HCT116 (cell line): ENCODE data around the gene SPESP1. TPM values are rescaled to one million over a fixed set of nuclear protein-coding genes. Genes with fewer than 3 reads are reported as not detected.

Source experiments
- ATAC-seq: fragments of 200-7000 bp; cut with Tn5 transposase; 2 replicates; pipeline ENCODE4 v1.9.1; 2020; ENCODE audit warnings: mild to moderate bottlenecking, moderate library complexity
- BruUV-seq: library from RNA; stranded (reverse); fragments of 400-500 nt; replicated peaks from 2 replicates; lab custom pipeline; 2021; lab: Mats Ljungman, UMichigan
- CTCF ChIA-PET: fragments of 300-600 bp; sonication (Branson Sonifier 250); formaldehyde crosslinking; loops from one replicate; lab custom pipeline; 2021; ENCODE audit warnings: antibody characterized with exemption; lab: Charles Lee
- POLR2A ChIA-PET: fragments of 300-600, 350-600 bp; sonication (Branson Sonifier 250); formaldehyde crosslinking; loops from one replicate; lab custom pipeline; 2021; ENCODE audit warnings: antibody characterized with exemption; lab: Charles Lee
- RAD21 ChIA-PET, 2 experiments: fragments of 300-600 bp; sonication (Branson Sonifier 250); formaldehyde crosslinking; loops; one replicate each; lab custom pipeline; 2023; ENCODE audit warnings: low total read pairs in 2 of 2; ENCODE audit not compliant: uncharacterized antibody in 2 of 2, unreplicated experiment in 2 of 2, low non-redundant PET in 1 of 2; lab: Charles Lee
- DNase-seq: peaks from one replicate; pipeline ENCODE4 v3.0.0-alpha.2; 2010; ENCODE audit warnings: low read depth, low spot score
- H2AFZ ChIP-seq: fragments of 200-600 bp; shearing (Covaris generic), sonication (generic); 2 replicates; pipeline ENCODE4 v1.6.1; 2017; ENCODE audit warnings: low read depth, mixed run types, mixed read lengths, antibody characterized with exemption, low read length; ENCODE audit not compliant: poor library complexity, severe bottlenecking
- H3K27ac ChIP-seq: 2 replicates; pipeline ENCODE4 v1.5.1; 2012; ENCODE audit warnings: low read depth, low read length
- H3K27me3 ChIP-seq: fragments of 200-600 bp; sonication (generic); 2 replicates; pipeline ENCODE4 v1.6.1; 2016; ENCODE audit warnings: mixed run types, low read length, mixed read lengths; ENCODE audit not compliant: insufficient read depth
- H3K36me3 ChIP-seq, 2 experiments: fragments of 200-500 bp in 1 of 2; fragments of 200-600 bp in 1 of 2; sonication (Bioruptor generic) in 1 of 2; sonication (generic) in 1 of 2; 2 replicates each; pipeline versions ENCODE4 v1.5.1 to v1.6.1; 2014 to 2016; ENCODE audit warnings: low read length in 2 of 2, inconsistent platforms in 1 of 2, mixed read lengths in 1 of 2, mixed run types in 1 of 2; ENCODE audit not compliant: insufficient read depth in 2 of 2, control insufficient read depth in 1 of 2
- H3K4me1 ChIP-seq, 2 experiments: fragments of 200-600 bp in 1 of 2; sonication (generic) in 1 of 2; 2 replicates each; pipeline versions ENCODE4 v1.5.1 to v1.6.1; 2012 to 2017; ENCODE audit warnings: low read length in 2 of 2, inconsistent platforms in 1 of 2, mild to moderate bottlenecking in 1 of 2, mixed read lengths in 1 of 2, mixed run types in 1 of 2, moderate library complexity in 1 of 2; ENCODE audit not compliant: insufficient read depth in 2 of 2, control insufficient read depth in 1 of 2
- H3K4me2 ChIP-seq: fragments of 200-600 bp; sonication (generic); 2 replicates; pipeline ENCODE4 v1.6.1; 2017; ENCODE audit warnings: mixed run types, low read length, mixed read lengths
- H3K4me3 ChIP-seq, 2 experiments: fragments of 200-600 bp in 1 of 2; sonication (generic) in 1 of 2; replicated peaks in 1 of 2; 2 replicates each; pipeline ENCODE4 v1.5.1; 2011 to 2016; ENCODE audit warnings: low read length in 2 of 2, control low read depth in 1 of 2, low read depth in 1 of 2, mild to moderate bottlenecking in 1 of 2, mixed read lengths in 1 of 2, mixed run types in 1 of 2
- H3K79me2 ChIP-seq: fragments of 200-600 bp; sonication (generic); 2 replicates; pipeline ENCODE4 v1.6.1; 2017; ENCODE audit warnings: mild to moderate bottlenecking, mixed run types, low read length, moderate library complexity, mixed read lengths; ENCODE audit not compliant: insufficient read depth
- H3K9ac ChIP-seq: fragments of 200-600 bp; sonication (generic); 2 replicates; pipeline ENCODE4 v1.6.1; 2016; ENCODE audit warnings: low read length, mixed read lengths
- H3K9me2 ChIP-seq: fragments of 200-600 bp; sonication (generic), shearing (Covaris generic); 2 replicates; pipeline ENCODE4 v1.6.1; 2017; ENCODE audit warnings: mixed run types, mild to moderate bottlenecking, moderate library complexity; ENCODE audit not compliant: insufficient read depth
- H3K9me3 ChIP-seq, 2 experiments: fragments of 200-500 bp in 1 of 2; fragments of 200-600 bp in 1 of 2; sonication (Bioruptor generic) in 1 of 2; sonication (generic) in 1 of 2; 2 replicates each; pipeline ENCODE4 v1.6.1; 2014 to 2017; ENCODE audit warnings: low read length in 2 of 2, mixed read lengths in 2 of 2, inconsistent platforms in 1 of 2, low read depth in 1 of 2, mild to moderate bottlenecking in 1 of 2, mixed run types in 1 of 2, moderate library complexity in 1 of 2; ENCODE audit not compliant: control insufficient read depth in 1 of 2, insufficient read depth in 1 of 2
- H4K20me1 ChIP-seq: fragments of 200-600 bp; sonication (generic), shearing (Covaris generic); 2 replicates; pipeline ENCODE4 v1.6.1; 2017; ENCODE audit warnings: mixed run types, mild to moderate bottlenecking, moderate library complexity; ENCODE audit not compliant: insufficient read depth
- CBX3 ChIP-seq: IDR thresholded peaks from 2 replicates; pipeline ENCODE4 v1.6.1; 2012; ENCODE audit warnings: low read depth
- CTCF ChIP-seq, 3 experiments: fragments of 200-600 bp in 1 of 3; sonication (generic) in 1 of 3; IDR thresholded peaks in 2 of 3; conservative IDR thresholded peaks in 1 of 3; 2 replicates each; pipeline ENCODE4 v1.5.1; 2012 to 2017; ENCODE audit warnings: low read depth in 2 of 3, low read length in 2 of 3, antibody characterized with exemption in 1 of 3, borderline replicate concordance in 1 of 3, control low read depth in 1 of 3, mild to moderate bottlenecking in 1 of 3, mixed read lengths in 1 of 3, mixed run types in 1 of 3, moderate library complexity in 1 of 3; ENCODE audit not compliant: insufficient read depth in 1 of 3
- EGR1 ChIP-seq: IDR thresholded peaks from 2 replicates; pipeline ENCODE4 v1.6.1; 2012; ENCODE audit warnings: low read depth
- ELF1 ChIP-seq: IDR thresholded peaks from 2 replicates; pipeline ENCODE4 v1.6.1; 2012; ENCODE audit warnings: low read depth, borderline replicate concordance
- EZH2phosphoT487 ChIP-seq: fragments of 200-600 bp; IDR thresholded peaks from 2 replicates; pipeline ENCODE4 v1.6.1; 2018; ENCODE audit warnings: antibody characterized with exemption, borderline replicate concordance
- FOSL1 ChIP-seq: IDR thresholded peaks from 2 replicates; pipeline ENCODE4 v1.6.1; 2012; ENCODE audit warnings: low read depth
- JUND ChIP-seq: IDR thresholded peaks from 2 replicates; pipeline ENCODE4 v1.6.1; 2012
- MAX ChIP-seq: IDR thresholded peaks from 2 replicates; pipeline ENCODE4 v1.6.1; 2012
- POLR2AphosphoS5 ChIP-seq: IDR thresholded peaks from 2 replicates; pipeline ENCODE4 v1.6.1; 2011; ENCODE audit warnings: mild to moderate bottlenecking, low read depth, low read length, moderate library complexity
- RAD21 ChIP-seq: IDR thresholded peaks from 2 replicates; pipeline ENCODE4 v1.6.1; 2012; ENCODE audit warnings: low read depth, mild to moderate bottlenecking
- REST ChIP-seq: IDR thresholded peaks from 2 replicates; pipeline ENCODE4 v1.6.1; 2012; ENCODE audit warnings: low read depth
- SIN3A ChIP-seq: IDR thresholded peaks from 2 replicates; pipeline ENCODE4 v1.6.1; 2012; ENCODE audit warnings: low read depth
- SP1 ChIP-seq: IDR thresholded peaks from 2 replicates; pipeline ENCODE4 v1.6.1; 2012; ENCODE audit warnings: low read depth
- SRF ChIP-seq: IDR thresholded peaks from 2 replicates; pipeline ENCODE4 v1.6.1; 2012; ENCODE audit warnings: low read depth
- TCF7L2 ChIP-seq: IDR thresholded peaks from 2 replicates; pipeline ENCODE4 v1.7.0; 2011; ENCODE audit warnings: borderline replicate concordance, inconsistent platforms; ENCODE audit not compliant: insufficient read depth, insufficient read length; ENCODE audit errors: extremely low read depth
- ZBTB33 ChIP-seq: IDR thresholded peaks from 2 replicates; pipeline ENCODE4 v1.6.1; 2011; ENCODE audit warnings: mild to moderate bottlenecking, low read length, moderate library complexity; ENCODE audit not compliant: insufficient replicate concordance; ENCODE audit errors: extremely low read depth
- ZFX ChIP-seq: fragments of 450-650 bp; IDR thresholded peaks from 2 replicates; pipeline ENCODE4 v1.6.1; 2017
- ZNF274 ChIP-seq: fragments of 200-500 bp; sonication (Bioruptor generic); IDR thresholded peaks from 2 replicates; pipeline ENCODE4 v1.6.1; 2014; ENCODE audit warnings: mild to moderate bottlenecking, low read depth, low read length, inconsistent platforms
- intact Hi-C: fragments of 100-400 bp; cut with micrococcal nuclease; formaldehyde crosslinking; loops from 2 replicates; pipeline ENCODE4 v1.10.0; 2022
- total RNA-seq: library from RNA; stranded (reverse); gene quantifications from one replicate; pipeline ENCODE4 v1.2.1, GENCODE V29; 2021; ENCODE audit not compliant: unreplicated experiment
- TF ChIP-seq, protein P1 (sequence below): IDR thresholded peaks from 2 replicates; pipeline ENCODE4 v1.6.1; 2012

The SPESP1 gene
- total RNA-seq, 1 experiment from 2014 or later: not detected

DNA sequence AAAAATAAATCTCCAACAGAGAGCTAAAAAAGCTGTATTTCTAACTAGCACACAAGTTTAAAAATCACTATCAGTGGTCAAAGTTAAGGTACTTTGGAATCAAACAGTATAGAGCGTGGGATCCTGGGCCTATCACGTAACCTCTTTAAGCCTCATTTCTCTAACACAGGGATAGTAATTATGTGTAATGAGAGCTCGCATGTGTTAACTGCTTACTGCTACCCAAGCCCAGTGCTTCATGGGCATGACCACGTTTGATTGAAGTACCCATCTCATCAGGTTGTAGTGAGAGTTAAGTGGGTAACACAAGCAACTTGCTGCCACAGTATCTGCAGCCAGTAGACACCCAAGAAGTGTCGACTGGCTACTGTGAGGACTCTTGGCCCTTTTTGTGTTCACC is 56.0 kb downstream of the SPESP1 start:
- ChIA-PET RAD21 (no interaction called here), CTCF (no interaction called here), POLR2A (no interaction called here)
- Histone ChIP-seq H4K20me1 (no peaks in the 10 kb centered on the region), H2AFZ (no peak overlapping the region), H3K27ac (no peak overlapping the region), H3K9me2 (no peaks in the 10 kb centered on the region), H3K9ac (no peak overlapping the region), H3K4me3 (no peak overlapping the region), H3K27me3 (no peaks in the 10 kb centered on the region), H3K9me3 (no peaks in the 10 kb centered on the region), H3K36me3 (no peaks in the 10 kb centered on the region), H3K4me1 (no peaks in the 10 kb centered on the region), H3K4me2 (no peak overlapping the region), H3K79me2 (no peaks in the 10 kb centered on the region)
- no peak for DNase-seq
- no peak for ATAC-seq
- no TSS peak for BruUV-seq
- intact Hi-C loops: no loop called here
- no peak for TF ChIP-seq EGR1
- TF ChIP-seq CTCF (IDR thresholded peaks at IDR 0.05 in 2 of 3, conservative IDR thresholded peaks at IDR 0.05 in 1 of 3; ENCODE audit: borderline replicate concordance in 1 of 3, insufficient read depth in 1 of 3, low read depth in 2 of 3, low read length in 2 of 3): no peak
- TF ChIP-seq JUND: no peak
- no peak for TF ChIP-seq CBX3
- no peak for TF ChIP-seq FOSL1
- TF ChIP-seq TCF7L2: no peak
- TF ChIP-seq ZBTB33: no peak
- TF ChIP-seq ELF1: no peak
- TF ChIP-seq, protein P1, sequence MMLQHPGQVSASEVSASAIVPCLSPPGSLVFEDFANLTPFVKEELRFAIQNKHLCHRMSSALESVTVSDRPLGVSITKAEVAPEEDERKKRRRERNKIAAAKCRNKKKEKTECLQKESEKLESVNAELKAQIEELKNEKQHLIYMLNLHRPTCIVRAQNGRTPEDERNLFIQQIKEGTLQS: no peak
- TF ChIP-seq SP1: no peak
- TF ChIP-seq SRF: no peak
- TF ChIP-seq RAD21: no peak
- TF ChIP-seq ZNF274: no peak
- no peak for TF ChIP-seq SIN3A
- TF ChIP-seq POLR2AphosphoS5: no peak
- TF ChIP-seq MAX: no peak
- no peak for TF ChIP-seq EZH2phosphoT487
- TF ChIP-seq ZFX: no peak
- no peak for TF ChIP-seq REST
